ENCODE data around the gene RSU1. TPM values are rescaled to one million over a fixed set of nuclear protein-coding genes. Genes with fewer than 3 reads are reported as not detected.

Gene RSU1
- total and polyA plus RNA-seq, 12 donors, result 25.5 to 74.2 (median 48.3) TPM

DNA sequence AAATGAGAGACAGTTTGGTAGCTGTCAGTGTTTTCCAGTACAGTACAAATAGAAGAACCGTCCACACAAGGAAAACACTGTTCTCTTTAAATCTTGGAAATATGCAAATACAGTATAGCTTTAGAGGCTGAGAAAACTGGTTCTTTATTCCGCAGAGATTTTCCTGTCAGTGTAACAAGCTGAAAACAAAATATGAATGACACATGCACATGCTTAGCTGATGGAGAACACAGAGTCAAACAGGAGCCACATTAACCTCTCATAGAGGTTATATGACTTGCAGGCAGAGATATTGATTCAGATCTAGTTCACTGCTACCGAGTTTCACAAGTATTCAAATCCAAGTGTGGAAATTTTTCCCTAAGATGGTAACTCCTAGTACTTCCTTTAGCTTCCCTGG lies 160.3 kb downstream of the RSU1 start:
- TF ChIP-seq CTCF (IDR thresholded peaks at IDR 0.05), result no peak
- 78 to 81% methylated on average over 3 of the region's 3 CpGs for WGBS, 2 donors
- H3K36me3 ChIP-seq, result no peaks in the 10 kb centered on the region
- H3K4me3 ChIP-seq, result no peak overlapping the region
- H3K27me3 ChIP-seq, result no peaks in the 10 kb centered on the region
- intact Hi-C loops (cut with DNase I), result no loop called here
- no peak overlapping the region for H3K27ac ChIP-seq
- H3K4me1 ChIP-seq, result peaks cover 0 to 5% (median 0%) of the 10 kb centered on the region in 9 donors
- no peak for ATAC-seq
- DNase-seq, result no peak
- no peaks in the 10 kb centered on the region for H3K9me3 ChIP-seq

GRCh38 chr10:16653224-16653623 lies 164.0 kb downstream of the RSU1 start:
- intact Hi-C loops (cut with DNase I), result no loop called here
- DNase-seq, result no peak
- Histone ChIP-seq H3K4me3 (no peak overlapping the region), H3K4me1 (peaks cover 0 to 5% (median 0%) of the 10 kb centered on the region in 9 donors), H3K36me3 (no peaks in the 10 kb centered on the region), H3K9me3 (no peaks in the 10 kb centered on the region), H3K27me3 (no peaks in the 10 kb centered on the region), H3K27ac (no peak overlapping the region)
- ATAC-seq, result no peak
- 71 to 73% methylated on average over 4 of the region's 4 CpGs for WGBS, 2 donors
- TF ChIP-seq CTCF (IDR thresholded peaks at IDR 0.05), result no peak

GRCh38 chr10:16652154-16652553 lies 165.1 kb downstream of the RSU1 start:
- WGBS, 2 donors, result 87 to 88% methylated on average over 5 of the region's 5 CpGs
- peaks cover 0 to 5% (median 0%) of the 10 kb centered on the region in 9 donors for H3K4me1 ChIP-seq
- H3K27ac ChIP-seq, result no peak overlapping the region
- no peaks in the 10 kb centered on the region for H3K36me3 ChIP-seq
- no peak overlapping the region for H3K4me3 ChIP-seq
- H3K27me3 ChIP-seq, result no peaks in the 10 kb centered on the region
- intact Hi-C loops (cut with DNase I), result no loop called here
- ATAC-seq (no peak), DNase-seq (no peak)
- no peak for TF ChIP-seq CTCF (IDR thresholded peaks at IDR 0.05)
- no peaks in the 10 kb centered on the region for H3K9me3 ChIP-seq

DNA sequence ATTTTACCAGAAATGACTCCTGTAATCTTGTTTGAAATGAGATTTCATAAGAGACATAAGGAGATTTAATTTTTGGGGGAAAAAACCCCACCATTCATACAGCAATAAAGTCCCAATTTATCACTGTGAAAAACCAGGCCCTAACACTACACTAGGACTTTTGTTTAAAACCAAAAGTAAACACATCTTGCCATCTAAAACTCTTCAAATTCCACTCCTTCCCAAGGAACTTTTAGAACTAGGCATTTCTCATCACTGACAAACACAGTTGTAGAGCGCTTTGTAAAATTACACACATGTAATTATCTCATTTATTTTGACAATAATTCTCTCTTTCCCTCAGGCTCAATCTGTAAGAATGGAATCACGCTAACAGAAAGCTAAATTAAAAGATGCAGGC lies 167.5 kb downstream of the RSU1 start:
- H3K9me3 ChIP-seq, result no peaks in the 10 kb centered on the region
- H3K27ac ChIP-seq, result no peak overlapping the region
- WGBS, 2 donors, result 90 to 93% methylated on average over 2 of the region's 2 CpGs
- H3K36me3 ChIP-seq, result no peaks in the 10 kb centered on the region
- no peak overlapping the region for H3K4me3 ChIP-seq
- intact Hi-C loops (cut with DNase I), result no loop called here
- H3K27me3 ChIP-seq, result no peaks in the 10 kb centered on the region
- DNase-seq (no peak), ATAC-seq (no peak)
- peaks cover 0 to 5% (median 0%) of the 10 kb centered on the region in 9 donors for H3K4me1 ChIP-seq
- TF ChIP-seq CTCF (IDR thresholded peaks at IDR 0.05), result no peak
